Stimulated activated CD4-positive, alpha-beta T cell treated with anti-CD3 and anti-CD28 coated beads, TNF-alpha, amount 100 ng/mL, for 48 hours (primary cell): Measurements from ENCODE around the gene TRIM2.
A peak's percentile ranks its signal among the peaks of the same experiment; 100 is the strongest.
"Not testable (repeated sequence)": the region's sequence is repeated elsewhere in the genome, so short reads cannot be mapped to it uniquely, and the experiment has no call there.

Experiments
- DNase-seq, 3 donors: peaks; one replicate each; pipeline ENCODE4 v3.0.0-alpha.2; 2020; ENCODE audit warnings: low read depth in 3 of 3

Gene TRIM2

GRCh38 chr4:153204247-153204671, at the start of gene TRIM2:
Gene TRIM2, plus strand, starts transcription at chr4:153204443. Its CDS starts 88 bp downstream, at chr4:153204531.
- DNase-seq = no peak

- DNase-seq = no peak
Measured at GRCh38 chr4:153155686-153156085, 48.6 kb upstream of the TRIM2 start.

DNA sequence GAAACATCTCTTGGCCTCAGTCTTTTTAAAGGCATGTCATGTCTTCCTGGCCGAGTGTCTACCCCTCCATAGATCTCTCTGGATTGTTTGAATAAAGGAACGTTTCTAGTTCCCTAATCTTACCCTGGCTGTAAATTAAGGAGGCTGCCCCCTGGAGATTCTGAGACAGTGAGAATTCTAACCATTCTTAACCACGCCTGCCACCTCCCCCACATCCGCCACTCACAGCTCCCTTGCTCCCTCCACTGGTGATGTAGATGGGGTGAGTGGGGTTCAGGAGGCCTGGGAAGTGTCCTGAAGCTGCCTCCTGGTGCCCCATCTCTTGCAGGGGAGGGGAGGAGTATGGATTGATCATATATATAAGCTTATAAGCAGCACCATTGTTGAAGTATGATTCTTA, 48.0 kb upstream of the TRIM2 start:
- DNase-seq = peak in 1 of 3 donors; percentile 36

- DNase-seq = no peak
Measured at GRCh38 chr4:153156721-153157120, 47.5 kb upstream of the TRIM2 start.

DNA sequence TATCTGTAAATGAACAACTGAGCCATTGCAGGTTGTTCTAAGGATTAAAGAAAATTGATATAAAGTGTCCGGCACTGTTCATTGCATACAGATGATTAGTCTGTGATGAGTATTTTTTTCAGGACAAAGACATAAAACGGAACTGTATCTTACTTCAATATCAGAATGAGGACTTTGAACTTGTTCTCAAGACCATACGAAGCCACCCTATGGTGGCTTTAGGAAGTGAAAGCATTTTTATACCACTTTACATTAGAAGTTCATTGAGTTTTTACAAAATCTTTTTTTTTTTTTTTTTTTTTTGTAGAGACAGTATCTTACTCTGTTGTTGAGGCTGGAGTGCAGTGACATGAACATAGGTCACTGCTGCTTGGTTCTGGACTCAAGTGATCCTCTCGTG, 45.2 kb upstream of the TRIM2 start:
- DNase-seq = no peak

GRCh38 chr4:153159728-153160221, 44.5 kb upstream of the TRIM2 start:
- DNase-seq = no peak

GRCh38 chr4:153160821-153161220, 43.4 kb upstream of the TRIM2 start:
- DNase-seq = no peak

- no peak for DNase-seq
Measured at GRCh38 chr4:153161226-153161963, 42.8 kb upstream of the TRIM2 start.

- DNase-seq = not testable (repeated sequence)
Measured at GRCh38 chr4:153165236-153165635, 39.0 kb upstream of the TRIM2 start.

GRCh38 chr4:153166716-153167501, 37.3 kb upstream of the TRIM2 start:
- no peak for DNase-seq

DNA sequence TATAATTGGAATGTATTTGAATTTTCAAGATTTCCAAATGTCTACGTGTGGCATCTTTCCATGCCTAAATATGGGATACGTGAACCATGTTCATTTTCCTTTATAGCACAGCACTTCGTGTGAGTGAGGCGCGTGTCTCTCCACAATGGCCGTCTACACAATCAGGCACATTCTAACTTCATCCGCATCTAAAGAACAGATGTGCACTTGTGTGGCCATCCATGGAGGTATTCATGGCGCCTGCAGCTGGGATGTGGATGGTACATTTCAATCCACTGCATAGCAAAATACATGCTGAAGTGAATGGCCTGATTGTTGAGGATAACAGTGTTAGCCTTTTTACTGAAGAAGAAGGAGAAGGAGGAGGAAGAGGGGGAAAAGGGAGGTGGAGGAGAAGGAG, 34.5 kb upstream of the TRIM2 start:
- no peak for DNase-seq

DNA sequence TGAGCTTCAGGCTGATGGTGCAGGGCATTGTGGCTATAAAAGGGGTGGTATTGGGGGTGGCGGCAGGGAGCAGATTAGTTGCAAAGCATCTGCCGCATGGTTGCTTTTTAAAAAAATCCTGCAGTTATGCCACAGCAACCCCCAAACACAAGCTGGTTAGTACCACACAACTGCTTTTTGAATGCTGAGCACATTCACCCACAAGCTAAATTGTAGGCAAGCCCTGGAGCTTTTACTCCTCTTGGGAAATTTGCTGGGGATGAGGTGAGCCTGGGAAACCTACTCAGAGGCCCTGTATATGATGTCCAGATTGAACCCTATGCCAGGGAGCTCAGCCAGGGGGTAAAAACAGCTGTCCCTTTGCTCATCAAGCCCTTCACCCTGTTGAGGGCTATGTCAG, 33.8 kb upstream of the TRIM2 start:
- DNase-seq = no peak

DNA sequence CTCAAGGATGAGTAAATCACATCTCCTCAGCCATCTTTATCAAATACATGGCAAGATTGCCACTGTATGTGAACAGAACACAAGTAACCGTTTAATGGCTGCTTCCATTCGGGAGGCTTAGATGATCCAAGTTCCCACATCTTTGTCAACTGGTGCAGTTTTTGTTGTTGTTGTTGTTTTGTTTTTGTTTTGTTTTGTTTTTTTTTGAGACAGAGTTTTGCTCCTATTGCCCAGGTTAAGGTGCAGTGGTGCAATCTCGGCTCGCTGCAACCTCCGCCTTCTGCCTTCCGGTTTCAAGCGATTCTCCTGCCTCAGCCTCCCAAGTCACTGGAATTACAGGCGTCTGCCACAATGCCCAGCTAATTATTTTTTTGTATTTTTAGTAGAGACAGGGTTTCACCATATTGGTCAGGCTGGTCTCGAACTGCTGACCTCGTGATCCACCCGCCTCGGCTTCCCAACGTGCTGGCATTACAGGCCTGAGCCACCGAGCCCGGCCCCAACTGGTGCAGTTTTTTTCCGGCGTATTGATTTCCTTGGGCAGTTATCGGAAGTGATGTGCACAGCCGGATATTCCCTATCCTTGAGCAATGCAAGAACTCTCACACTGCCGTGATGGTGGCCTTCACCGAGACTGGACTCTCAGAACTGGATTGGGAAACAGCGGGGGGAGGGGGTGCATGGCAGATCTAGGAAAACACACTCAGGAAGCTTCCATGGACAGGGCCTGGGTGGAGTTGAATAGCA, 29.2 kb upstream of the TRIM2 start:
- no peak for DNase-seq

DNA sequence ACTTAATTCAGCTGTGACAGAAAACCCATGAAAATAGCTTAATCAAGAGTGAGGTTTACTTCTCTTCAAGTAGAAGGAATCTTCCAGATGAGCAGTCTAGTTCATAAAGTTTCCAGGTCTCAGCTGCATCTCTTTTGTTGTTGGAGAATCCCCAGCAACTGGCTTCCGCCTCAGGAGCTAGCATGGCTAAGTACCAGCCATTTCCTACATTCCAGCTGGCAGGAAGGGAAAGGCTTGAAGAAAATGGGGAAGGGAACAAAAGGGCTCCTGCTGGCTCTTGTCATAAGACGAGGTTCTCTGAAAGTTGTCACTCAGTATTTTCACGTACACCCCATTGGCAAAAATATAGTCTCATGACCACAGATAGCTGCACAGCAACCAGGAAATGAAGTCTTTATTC, 27.3 kb upstream of the TRIM2 start:
- no peak for DNase-seq

DNA sequence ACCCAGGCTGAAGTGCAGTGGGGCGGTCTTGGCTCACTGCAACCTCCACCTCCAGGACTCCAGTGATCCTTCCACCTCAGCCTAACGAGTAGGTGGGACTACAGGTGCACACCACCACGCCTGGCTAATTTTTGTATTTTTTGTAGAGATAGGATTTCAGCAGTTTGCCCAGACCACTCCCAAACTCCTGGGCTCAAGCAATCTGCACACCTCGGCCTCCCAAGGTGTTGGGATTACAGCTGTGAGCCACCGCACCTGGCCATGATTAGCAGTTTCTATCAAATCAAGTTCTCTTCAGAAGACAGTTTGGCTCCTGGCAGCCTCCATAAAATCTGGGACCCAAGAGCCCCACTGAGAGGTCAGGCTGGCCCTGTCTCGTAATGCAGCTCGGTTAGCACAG, 26.4 kb upstream of the TRIM2 start:
- no peak for DNase-seq

DNA sequence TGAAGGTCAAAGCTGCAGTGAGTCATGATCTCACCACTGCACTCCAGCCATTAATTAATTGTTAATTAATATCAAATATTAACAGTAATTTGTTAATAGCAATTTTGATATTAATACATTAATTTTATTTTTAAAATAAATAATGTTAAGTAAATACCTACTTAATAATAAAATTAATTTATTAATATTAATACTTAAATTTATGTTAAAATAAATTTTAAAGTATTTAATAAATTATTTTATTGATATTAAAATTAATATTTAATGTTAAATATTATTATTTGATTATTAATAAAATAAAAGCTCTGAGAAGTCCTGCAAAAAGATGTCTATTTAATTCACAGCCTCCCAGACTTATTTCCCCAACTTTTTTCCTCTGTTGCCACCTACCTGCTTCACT, 25.1 kb upstream of the TRIM2 start:
- DNase-seq = no peak

- no peak for DNase-seq
Measured at GRCh38 chr4:153181293-153181692, 22.9 kb upstream of the TRIM2 start.

DNA sequence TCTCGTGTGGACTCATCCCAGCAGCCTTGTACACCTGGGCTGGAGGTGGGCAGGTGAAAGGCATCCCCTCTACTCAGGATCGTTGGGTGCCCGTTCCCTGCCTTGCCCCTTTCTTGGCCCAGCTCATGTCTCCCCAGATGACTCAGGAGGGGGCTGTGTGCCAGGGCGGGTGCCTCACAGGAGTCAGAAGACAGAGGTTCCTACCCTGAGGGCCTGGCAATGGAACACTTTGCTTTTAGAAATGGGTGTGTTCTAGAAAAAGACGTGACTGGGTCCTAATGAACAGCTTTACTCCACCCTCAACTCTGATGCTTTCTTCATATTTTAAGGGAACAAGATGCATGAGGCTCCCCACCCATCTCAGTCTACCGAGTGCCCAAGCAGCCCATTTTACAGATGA, 22.5 kb upstream of the TRIM2 start:
- no peak for DNase-seq

DNA sequence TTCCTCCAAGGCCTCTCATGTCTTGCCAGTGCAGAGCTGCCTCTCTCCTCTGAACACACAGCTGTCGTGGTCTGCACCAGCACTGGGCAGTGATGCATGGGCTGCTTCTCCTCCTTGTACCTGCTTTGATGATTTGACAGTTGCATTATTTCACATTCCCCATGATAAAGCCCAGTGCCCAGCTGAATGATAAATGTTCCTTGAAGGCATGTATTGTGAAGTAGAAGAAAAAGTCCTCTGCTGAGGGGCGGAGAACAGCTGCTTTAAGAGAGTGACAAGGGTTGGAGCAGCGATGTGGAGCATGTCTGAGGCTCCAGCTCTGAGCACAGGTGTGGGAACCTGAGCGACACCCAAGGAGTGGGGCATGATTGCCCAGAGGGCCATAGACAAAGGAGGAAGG, 21.1 kb upstream of the TRIM2 start:
- DNase-seq = no peak

DNA sequence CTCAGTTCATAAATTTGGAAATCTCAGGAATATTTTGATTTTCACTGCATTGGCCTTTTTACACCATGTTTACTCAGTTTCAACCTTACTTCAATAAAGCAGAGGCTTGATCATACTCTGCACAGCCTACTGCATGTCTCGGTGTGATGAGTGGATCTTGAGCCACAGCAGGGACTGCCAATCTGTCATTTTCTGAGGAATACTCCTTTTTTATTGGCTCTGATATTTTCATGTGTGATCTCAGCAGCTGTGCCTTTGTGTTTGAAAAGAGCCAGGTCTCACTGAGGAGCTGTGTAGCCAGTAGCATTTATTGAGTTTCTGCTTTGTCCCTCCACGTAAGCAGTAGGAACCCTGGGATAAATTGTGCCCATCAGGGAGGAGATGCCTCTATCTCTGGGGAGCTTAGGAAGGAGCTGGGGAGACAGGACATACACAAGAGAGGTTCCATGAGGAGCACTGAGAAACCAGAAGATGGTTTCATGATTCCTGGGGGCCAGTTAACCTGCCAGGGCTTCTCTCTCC, 18.9 kb upstream of the TRIM2 start:
- DNase-seq = no peak

- no peak for DNase-seq
Measured at GRCh38 chr4:153186046-153186728, 18.1 kb upstream of the TRIM2 start.
